SU-DHL-6 (cell line): Measurements from ENCODE around the gene ACP5.
"Not testable (repeated sequence)": the region's sequence is repeated elsewhere in the genome, so short reads cannot be mapped to it uniquely, and the experiment has no call there.

Experiments
- EZH2phosphoT487 ChIP-seq: fragments of 200-600 bp; sonication (generic), shearing (Covaris generic); conservative IDR thresholded peaks from 2 replicates; pipeline ENCODE4 v1.6.1; 2018; ENCODE audit warnings: mild to moderate bottlenecking, antibody characterized with exemption, low read length, moderate library complexity, mixed read lengths
- TF ChIP-seq, protein P1 (sequence below): fragments of 200-600 bp; sonication (generic); IDR thresholded peaks from one replicate; pipeline ENCODE4 v1.5.1; 2017; ENCODE audit warnings: antibody characterized with exemption, mild to moderate bottlenecking, low read length, moderate library complexity; ENCODE audit not compliant: insufficient read depth, poor library complexity, severe bottlenecking

DNA sequence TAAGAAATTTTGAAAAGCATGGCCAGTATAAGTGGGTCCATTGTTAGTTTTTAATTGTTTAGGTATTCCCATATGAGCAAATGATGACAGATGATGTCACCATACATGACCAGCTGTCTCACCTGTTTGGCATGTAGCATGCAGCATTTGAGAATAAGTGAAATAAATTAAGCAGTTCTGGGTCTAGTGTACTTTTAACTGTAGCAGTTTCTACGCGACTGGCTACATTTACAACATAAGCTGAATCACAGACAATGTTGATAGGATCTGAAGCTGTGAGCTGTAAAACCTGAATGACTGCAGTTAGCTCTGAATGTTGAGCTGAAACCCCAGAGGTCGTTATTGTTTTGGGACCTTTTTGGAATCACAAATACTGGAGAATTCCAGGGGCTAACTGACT lies 45.0 kb upstream of the ACP5 start:
- TF ChIP-seq, protein P1, sequence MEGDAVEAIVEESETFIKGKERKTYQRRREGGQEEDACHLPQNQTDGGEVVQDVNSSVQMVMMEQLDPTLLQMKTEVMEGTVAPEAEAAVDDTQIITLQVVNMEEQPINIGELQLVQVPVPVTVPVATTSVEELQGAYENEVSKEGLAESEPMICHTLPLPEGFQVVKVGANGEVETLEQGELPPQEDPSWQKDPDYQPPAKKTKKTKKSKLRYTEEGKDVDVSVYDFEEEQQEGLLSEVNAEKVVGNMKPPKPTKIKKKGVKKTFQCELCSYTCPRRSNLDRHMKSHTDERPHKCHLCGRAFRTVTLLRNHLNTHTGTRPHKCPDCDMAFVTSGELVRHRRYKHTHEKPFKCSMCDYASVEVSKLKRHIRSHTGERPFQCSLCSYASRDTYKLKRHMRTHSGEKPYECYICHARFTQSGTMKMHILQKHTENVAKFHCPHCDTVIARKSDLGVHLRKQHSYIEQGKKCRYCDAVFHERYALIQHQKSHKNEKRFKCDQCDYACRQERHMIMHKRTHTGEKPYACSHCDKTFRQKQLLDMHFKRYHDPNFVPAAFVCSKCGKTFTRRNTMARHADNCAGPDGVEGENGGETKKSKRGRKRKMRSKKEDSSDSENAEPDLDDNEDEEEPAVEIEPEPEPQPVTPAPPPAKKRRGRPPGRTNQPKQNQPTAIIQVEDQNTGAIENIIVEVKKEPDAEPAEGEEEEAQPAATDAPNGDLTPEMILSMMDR, result not testable (repeated sequence)
- TF ChIP-seq EZH2phosphoT487, result not testable (repeated sequence)
